Breast epithelium (tissue), 3 donors: ENCODE results near the gene IRF2BP2.

Experiments used
- POLR2A ChIP-seq: fragments of 450-650 bp; IDR thresholded peaks from one replicate; pipeline ENCODE4 v1.6.1; 2016; ENCODE audit warnings: antibody characterized with exemption, mild to moderate bottlenecking, moderate library complexity
- POLR2AphosphoS5 ChIP-seq, 3 donors: sonication (generic); formaldehyde crosslinking; IDR thresholded peaks; one replicate each; pipeline ENCODE4 v1.6.1; 2017; ENCODE audit warnings: antibody characterized with exemption in 3 of 3
- TF ChIP-seq, protein P1 (sequence below), 3 donors: fragments of 450-650 bp; IDR thresholded peaks; one replicate each; pipeline ENCODE4 v1.5.1; 2016 to 2017; ENCODE audit warnings: antibody characterized with exemption in 3 of 3, mild to moderate bottlenecking in 3 of 3, moderate library complexity in 3 of 3

DNA sequence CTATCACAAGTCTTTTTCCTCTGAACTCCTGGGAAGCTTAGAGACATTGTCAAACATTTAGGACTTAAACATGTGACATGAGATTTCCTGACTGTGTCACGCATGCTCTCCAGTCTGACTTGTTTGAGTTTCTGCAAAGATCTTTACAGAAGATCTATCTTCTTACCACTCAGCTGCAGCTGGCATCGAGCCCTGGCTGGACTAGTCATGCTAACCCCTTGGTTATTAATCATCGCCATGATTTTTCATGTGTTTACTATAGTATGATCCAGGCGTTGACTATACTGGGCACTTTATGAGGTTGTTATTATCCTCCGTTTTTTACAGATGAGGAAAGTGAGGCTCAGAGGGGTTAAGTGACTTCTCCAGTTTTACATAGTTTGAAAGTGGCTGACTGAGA lies 18.1 kb upstream of the IRF2BP2 start:
- TF ChIP-seq, protein P1, sequence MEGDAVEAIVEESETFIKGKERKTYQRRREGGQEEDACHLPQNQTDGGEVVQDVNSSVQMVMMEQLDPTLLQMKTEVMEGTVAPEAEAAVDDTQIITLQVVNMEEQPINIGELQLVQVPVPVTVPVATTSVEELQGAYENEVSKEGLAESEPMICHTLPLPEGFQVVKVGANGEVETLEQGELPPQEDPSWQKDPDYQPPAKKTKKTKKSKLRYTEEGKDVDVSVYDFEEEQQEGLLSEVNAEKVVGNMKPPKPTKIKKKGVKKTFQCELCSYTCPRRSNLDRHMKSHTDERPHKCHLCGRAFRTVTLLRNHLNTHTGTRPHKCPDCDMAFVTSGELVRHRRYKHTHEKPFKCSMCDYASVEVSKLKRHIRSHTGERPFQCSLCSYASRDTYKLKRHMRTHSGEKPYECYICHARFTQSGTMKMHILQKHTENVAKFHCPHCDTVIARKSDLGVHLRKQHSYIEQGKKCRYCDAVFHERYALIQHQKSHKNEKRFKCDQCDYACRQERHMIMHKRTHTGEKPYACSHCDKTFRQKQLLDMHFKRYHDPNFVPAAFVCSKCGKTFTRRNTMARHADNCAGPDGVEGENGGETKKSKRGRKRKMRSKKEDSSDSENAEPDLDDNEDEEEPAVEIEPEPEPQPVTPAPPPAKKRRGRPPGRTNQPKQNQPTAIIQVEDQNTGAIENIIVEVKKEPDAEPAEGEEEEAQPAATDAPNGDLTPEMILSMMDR (IDR thresholded peaks at IDR 0.05), result no peak
- TF ChIP-seq POLR2A, result no peak
- no peak for TF ChIP-seq POLR2AphosphoS5 (IDR thresholded peaks at IDR 0.05)
